ENCODE data around the gene STARD10. TPM values are rescaled to one million over a fixed set of nuclear protein-coding genes. Genes with fewer than 3 reads are reported as not detected.

The STARD10 gene
- total RNA-seq, 2 donors from 2014 or later: 32.2 to 33.3 TPM

GRCh38 chr11:72724021-72724551 lies 69.8 kb downstream of the STARD10 start:
- Histone ChIP-seq H3K4me1 (ENCODE audit: control insufficient read depth, insufficient read depth, low read length) (peaks cover 6% of the 10 kb centered on the region), H3K27me3 (ENCODE audit: control insufficient read depth, insufficient read depth, low read length, poor library complexity, severe bottlenecking) (no peaks in the 10 kb centered on the region), H3K36me3 (ENCODE audit: control insufficient read depth, insufficient read depth, low read length) (peaks cover 13% of the 10 kb centered on the region), H3K9me3 (ENCODE audit: control insufficient read depth, low read length) (no peaks in the 10 kb centered on the region), H3K27ac (ENCODE audit: low read depth, low read length) (no peak overlapping the region), H3K4me3 (ENCODE audit: low read length) (no peak overlapping the region), H3K9ac (ENCODE audit: extremely low read depth, low read length, poor library complexity, severe bottlenecking) (no peak overlapping the region)
- H3K36me3 Mint-ChIP-seq (ENCODE audit: low read depth): peaks cover 14% of the 10 kb centered on the region
- TF ChIP-seq, protein P1, sequence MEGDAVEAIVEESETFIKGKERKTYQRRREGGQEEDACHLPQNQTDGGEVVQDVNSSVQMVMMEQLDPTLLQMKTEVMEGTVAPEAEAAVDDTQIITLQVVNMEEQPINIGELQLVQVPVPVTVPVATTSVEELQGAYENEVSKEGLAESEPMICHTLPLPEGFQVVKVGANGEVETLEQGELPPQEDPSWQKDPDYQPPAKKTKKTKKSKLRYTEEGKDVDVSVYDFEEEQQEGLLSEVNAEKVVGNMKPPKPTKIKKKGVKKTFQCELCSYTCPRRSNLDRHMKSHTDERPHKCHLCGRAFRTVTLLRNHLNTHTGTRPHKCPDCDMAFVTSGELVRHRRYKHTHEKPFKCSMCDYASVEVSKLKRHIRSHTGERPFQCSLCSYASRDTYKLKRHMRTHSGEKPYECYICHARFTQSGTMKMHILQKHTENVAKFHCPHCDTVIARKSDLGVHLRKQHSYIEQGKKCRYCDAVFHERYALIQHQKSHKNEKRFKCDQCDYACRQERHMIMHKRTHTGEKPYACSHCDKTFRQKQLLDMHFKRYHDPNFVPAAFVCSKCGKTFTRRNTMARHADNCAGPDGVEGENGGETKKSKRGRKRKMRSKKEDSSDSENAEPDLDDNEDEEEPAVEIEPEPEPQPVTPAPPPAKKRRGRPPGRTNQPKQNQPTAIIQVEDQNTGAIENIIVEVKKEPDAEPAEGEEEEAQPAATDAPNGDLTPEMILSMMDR (conservative IDR thresholded peaks at IDR 0.05): no peak
- no peaks in the 10 kb centered on the region for H3K9me3 Mint-ChIP-seq
- H3K27me3 Mint-ChIP-seq (ENCODE audit: insufficient read depth): no peaks in the 10 kb centered on the region
- H3K27ac Mint-ChIP-seq: no peak overlapping the region
- H3K4me1 Mint-ChIP-seq: peaks cover 32% of the 10 kb centered on the region
- no peak overlapping the region for H3K4me3 Mint-ChIP-seq
- DNase-seq: no peak
- 86 to 92% methylated on average over 1 to 5 of the region's 5 CpGs for WGBS, 2 experiments (ENCODE audit: insufficient coverage in 1 of 2, insufficient read length in 1 of 2)

DNA sequence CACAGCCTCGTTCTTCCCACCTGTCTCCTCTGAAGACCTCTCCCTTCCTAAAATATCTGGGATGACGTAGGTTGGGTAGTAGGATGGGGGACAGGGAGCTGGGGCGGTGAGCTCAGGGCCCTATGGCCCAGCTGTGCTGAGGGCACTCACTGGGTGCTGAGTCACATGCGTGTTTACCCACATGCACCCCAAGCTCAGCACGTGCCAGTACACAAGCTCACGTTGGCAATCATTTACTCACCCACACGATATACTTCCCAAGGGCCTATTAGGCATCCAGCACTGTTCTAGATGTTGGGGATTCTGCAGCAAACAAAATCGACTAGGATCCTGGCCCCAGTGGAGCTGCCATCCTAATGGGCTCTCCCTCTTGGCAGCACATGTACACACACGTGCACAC lies 70.3 kb downstream of the STARD10 start:
- H3K27ac Mint-ChIP-seq: no peak overlapping the region
- H3K4me3 ChIP-seq (ENCODE audit: low read length): no peak overlapping the region
- H3K4me3 Mint-ChIP-seq: no peak overlapping the region
- H3K4me1 Mint-ChIP-seq: peaks cover 32% of the 10 kb centered on the region
- H3K9me3 ChIP-seq (ENCODE audit: control insufficient read depth, low read length): no peaks in the 10 kb centered on the region
- no peak for DNase-seq
- peaks cover 19% of the 10 kb centered on the region for H3K36me3 ChIP-seq (ENCODE audit: control insufficient read depth, insufficient read depth, low read length)
- no peaks in the 10 kb centered on the region for H3K9me3 Mint-ChIP-seq
- peaks cover 6% of the 10 kb centered on the region for H3K4me1 ChIP-seq (ENCODE audit: control insufficient read depth, insufficient read depth, low read length)
- TF ChIP-seq, protein P1 (conservative IDR thresholded peaks at IDR 0.05): no peak
- no peaks in the 10 kb centered on the region for H3K27me3 Mint-ChIP-seq (ENCODE audit: insufficient read depth)
- no peaks in the 10 kb centered on the region for H3K27me3 ChIP-seq (ENCODE audit: control insufficient read depth, insufficient read depth, low read length, poor library complexity, severe bottlenecking)
- no peak overlapping the region for H3K27ac ChIP-seq (ENCODE audit: low read depth, low read length)
- no peak overlapping the region for H3K9ac ChIP-seq (ENCODE audit: extremely low read depth, low read length, poor library complexity, severe bottlenecking)
- H3K36me3 Mint-ChIP-seq (ENCODE audit: low read depth): peaks cover 19% of the 10 kb centered on the region
- WGBS, 2 experiments (ENCODE audit: insufficient coverage in 1 of 2, insufficient read length in 1 of 2): 90 to 91% methylated on average over 8 to 9 of the region's 9 CpGs

DNA sequence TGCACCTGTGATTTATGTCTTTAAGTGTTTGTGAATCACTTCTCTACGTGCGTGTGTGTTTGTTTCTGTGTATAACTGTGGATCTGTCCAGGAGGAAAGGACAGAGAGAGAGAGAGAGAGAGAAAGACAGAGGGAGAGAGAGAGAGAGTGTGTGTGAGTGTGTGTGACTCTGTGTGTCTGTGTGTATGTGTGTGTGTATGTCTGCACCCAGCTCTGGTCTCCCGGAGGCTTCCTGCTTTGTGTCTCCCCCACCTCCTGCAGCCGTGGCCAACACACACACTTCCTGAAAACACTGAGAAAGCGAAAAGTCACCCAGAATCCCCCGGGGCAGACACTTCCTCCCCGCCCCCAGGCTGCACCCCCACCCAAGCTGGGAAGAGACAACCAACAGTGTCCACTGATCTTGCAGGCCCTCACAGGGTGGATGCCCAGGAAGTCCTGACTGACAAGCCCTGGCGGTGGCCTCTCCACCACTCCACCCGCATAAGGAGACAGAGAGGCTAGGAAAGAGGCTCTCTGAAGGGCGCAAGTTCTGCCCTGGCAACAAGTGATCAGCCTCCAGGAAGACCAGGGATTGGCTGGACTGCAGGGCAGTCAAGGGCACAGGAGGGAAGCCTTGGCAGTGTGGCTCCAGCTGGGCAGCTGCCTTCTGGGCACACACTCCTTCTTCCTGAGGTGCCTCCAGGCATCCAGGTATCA lies 71.6 kb downstream of the STARD10 start:
- Histone ChIP-seq H3K36me3 (ENCODE audit: control insufficient read depth, insufficient read depth, low read length) (peaks cover 20% of the 10 kb centered on the region), H3K4me1 (ENCODE audit: control insufficient read depth, insufficient read depth, low read length) (peaks cover 6% of the 10 kb centered on the region), H3K9me3 (ENCODE audit: control insufficient read depth, low read length) (no peaks in the 10 kb centered on the region), H3K9ac (ENCODE audit: extremely low read depth, low read length, poor library complexity, severe bottlenecking) (no peak overlapping the region), H3K4me3 (ENCODE audit: low read length) (no peak overlapping the region), H3K27me3 (ENCODE audit: control insufficient read depth, insufficient read depth, low read length, poor library complexity, severe bottlenecking) (no peaks in the 10 kb centered on the region), H3K27ac (ENCODE audit: low read depth, low read length) (peak overlapping the region; percentile 8)
- 78 to 82% methylated on average over 6 to 10 of the region's 10 CpGs for WGBS, 2 experiments (ENCODE audit: insufficient coverage in 1 of 2, insufficient read length in 1 of 2)
- Mint-ChIP-seq H3K36me3 (ENCODE audit: low read depth) (peaks cover 23% of the 10 kb centered on the region), H3K4me3 (peak overlapping the region; percentile 21), H3K27ac (peak overlapping the region; percentile 84), H3K4me1 (peaks cover 28% of the 10 kb centered on the region), H3K27me3 (ENCODE audit: insufficient read depth) (no peaks in the 10 kb centered on the region), H3K9me3 (no peaks in the 10 kb centered on the region)
- TF ChIP-seq, protein P1 (conservative IDR thresholded peaks at IDR 0.05): no peak
- peak; percentile 89 for DNase-seq

Measured in endodermal cell (in vitro differentiated cells).